Osteocyte (in vitro differentiated cells): ENCODE data around the gene ZBTB4. TPM values are rescaled to one million over a fixed set of nuclear protein-coding genes. Genes with fewer than 3 reads are reported as not detected.

ENCODE experiments used
- DNase-seq: peaks from one replicate; pipeline ENCODE4 v3.0.0; 2021; ENCODE audit warnings: mixed read lengths; ENCODE audit not compliant: unreplicated experiment; ENCODE audit errors: extremely low spot score
- H3K27ac Mint-ChIP-seq: one replicate; pipeline ENCODE4 v1.8.0; 2021; ENCODE audit warnings: mild to moderate bottlenecking, mixed read lengths; ENCODE audit not compliant: unreplicated experiment
- H3K27me3 Mint-ChIP-seq: one replicate; pipeline ENCODE4 v1.8.0; 2021; ENCODE audit warnings: mixed read lengths; ENCODE audit not compliant: unreplicated experiment
- H3K36me3 Mint-ChIP-seq: one replicate; pipeline ENCODE4 v1.8.0; 2021; ENCODE audit warnings: mixed read lengths; ENCODE audit not compliant: unreplicated experiment
- H3K4me1 Mint-ChIP-seq: one replicate; pipeline ENCODE4 v1.8.0; 2021; ENCODE audit warnings: mixed read lengths; ENCODE audit not compliant: unreplicated experiment
- H3K4me3 Mint-ChIP-seq: one replicate; pipeline ENCODE4 v1.8.0; 2021; ENCODE audit warnings: mild to moderate bottlenecking, moderate library complexity, mixed read lengths; ENCODE audit not compliant: unreplicated experiment
- H3K9me3 Mint-ChIP-seq: one replicate; pipeline ENCODE4 v1.8.0; 2021; ENCODE audit warnings: mixed read lengths; ENCODE audit not compliant: unreplicated experiment
- CTCF ChIP-seq: fragments of 200-600 bp; sonication (generic); IDR thresholded peaks from 2 replicates; pipeline ENCODE4 v1.5.0; 2021; ENCODE audit warnings: antibody characterized with exemption, mild to moderate bottlenecking, moderate library complexity
- total RNA-seq: library from RNA; stranded (reverse); gene quantifications from 2 replicates; pipeline ENCODE4 v1.2.1, GENCODE V29; 2021

ZBTB4 gene
- total RNA-seq, 1 donor from 2014 or later: 49.7 TPM

DNA sequence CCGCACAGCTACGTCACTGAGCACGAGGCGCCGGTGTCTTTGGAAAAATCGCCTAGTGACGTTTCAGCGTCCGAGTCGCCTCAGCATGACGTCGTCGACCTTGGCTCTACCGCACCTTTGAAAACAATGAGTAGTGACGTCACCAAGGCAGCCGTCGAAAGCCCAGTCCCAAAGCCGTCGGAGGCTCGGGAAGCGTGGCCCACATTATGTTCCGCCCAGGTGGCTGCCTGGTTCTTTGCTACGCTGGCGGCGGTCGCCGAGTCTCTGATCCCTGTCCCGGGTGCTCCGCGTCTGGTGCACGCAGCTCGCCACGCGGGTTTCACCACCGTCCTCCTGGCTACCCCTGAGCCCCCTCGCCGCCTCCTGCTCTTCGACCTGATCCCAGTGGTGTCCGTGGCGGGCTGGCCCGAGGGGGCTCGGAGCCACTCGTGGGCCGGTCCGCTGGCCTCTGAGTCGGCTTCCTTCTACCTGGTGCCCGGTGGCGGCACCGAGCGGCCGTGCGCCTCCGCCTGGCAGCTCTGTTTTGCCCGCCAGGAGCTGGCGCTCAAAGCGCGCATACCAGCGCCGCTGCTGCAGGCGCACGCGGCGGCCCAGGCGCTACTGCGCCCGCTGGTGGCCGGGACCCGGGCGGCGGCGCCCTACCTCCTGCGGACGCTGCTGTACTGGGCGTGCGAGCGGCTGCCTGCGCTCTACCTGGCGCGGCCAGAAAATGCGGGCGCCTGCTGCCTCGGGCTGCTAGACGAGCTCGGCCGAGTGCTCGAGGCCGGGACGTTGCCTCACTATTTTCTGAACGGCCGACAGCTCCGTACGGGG, 42.7 kb downstream of the ZBTB4 start:
- peak; percentile 92 for DNase-seq
- Mint-ChIP-seq H3K9me3 (no peaks in the 10 kb centered on the region), H3K27ac (peak overlapping the region; percentile 82), H3K4me1 (peaks cover 43% of the 10 kb centered on the region), H3K4me3 (peak overlapping the region; percentile 81), H3K36me3 (peaks cover 2% of the 10 kb centered on the region), H3K27me3 (peaks cover 28% of the 10 kb centered on the region)
- TF ChIP-seq CTCF: peak; percentile 91

GRCh38 chr17:7435676-7436555, 43.5 kb downstream of the ZBTB4 start:
- Mint-ChIP-seq H3K36me3 (peaks cover 2% of the 10 kb centered on the region), H3K27me3 (peaks cover 25% of the 10 kb centered on the region), H3K4me1 (peaks cover 43% of the 10 kb centered on the region), H3K27ac (peak overlapping the region; percentile 82), H3K9me3 (no peaks in the 10 kb centered on the region), H3K4me3 (peak overlapping the region; percentile 81)
- peak; percentile 24 for TF ChIP-seq CTCF
- no peak for DNase-seq

DNA sequence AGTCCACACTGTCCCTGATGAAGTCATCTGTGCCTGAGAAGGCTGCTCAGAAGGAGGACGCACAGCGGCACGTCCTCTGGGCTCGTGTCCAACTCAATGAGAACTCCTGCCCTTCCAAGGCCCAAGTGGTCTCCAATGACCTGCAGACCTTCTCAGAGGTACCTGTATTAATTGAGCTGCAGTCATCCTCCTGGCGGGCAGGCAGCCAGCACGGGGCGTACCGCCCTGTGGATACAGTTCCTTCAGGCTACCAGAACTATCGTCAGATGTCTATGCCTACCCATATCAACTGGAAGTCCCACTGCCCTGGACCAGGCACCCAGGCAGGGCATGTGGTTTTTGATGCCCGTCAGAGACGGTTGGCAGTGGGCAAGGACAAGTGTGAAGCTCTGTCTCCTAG, 47.1 kb downstream of the ZBTB4 start:
- H3K4me1 Mint-ChIP-seq: peaks cover 14% of the 10 kb centered on the region
- no peaks in the 10 kb centered on the region for H3K36me3 Mint-ChIP-seq
- no peak overlapping the region for H3K4me3 Mint-ChIP-seq
- no peaks in the 10 kb centered on the region for H3K9me3 Mint-ChIP-seq
- no peak for DNase-seq
- peaks cover 2% of the 10 kb centered on the region for H3K27me3 Mint-ChIP-seq
- TF ChIP-seq CTCF: no peak
- no peak overlapping the region for H3K27ac Mint-ChIP-seq

DNA sequence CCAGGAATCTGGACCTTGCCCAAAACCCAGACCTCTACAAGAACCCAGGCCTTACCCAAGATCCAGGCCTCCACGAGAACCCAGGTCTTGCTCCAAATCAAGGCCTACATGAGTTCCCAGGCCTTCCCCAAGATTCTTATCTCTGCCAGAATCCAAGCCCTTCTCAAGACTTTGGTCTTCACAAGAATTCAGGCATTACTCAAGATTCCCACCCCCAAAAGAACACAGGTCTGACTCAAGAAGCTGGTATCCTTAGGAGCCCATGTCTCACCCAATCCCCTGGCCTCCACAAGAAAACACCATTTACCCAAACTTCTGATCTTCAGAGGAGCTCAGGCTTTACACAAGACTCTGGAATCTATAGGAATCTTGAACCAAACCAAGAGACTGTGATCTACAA, 48.2 kb downstream of the ZBTB4 start:
- Mint-ChIP-seq H3K27ac (no peak overlapping the region), H3K4me1 (peaks cover 7% of the 10 kb centered on the region), H3K9me3 (no peaks in the 10 kb centered on the region), H3K4me3 (no peak overlapping the region), H3K36me3 (no peaks in the 10 kb centered on the region), H3K27me3 (no peaks in the 10 kb centered on the region)
- no peak for DNase-seq
- TF ChIP-seq CTCF: no peak

- H3K4me3 Mint-ChIP-seq: no peak overlapping the region
- no peak overlapping the region for H3K27ac Mint-ChIP-seq
- H3K4me1 Mint-ChIP-seq: no peaks in the 10 kb centered on the region
- no peaks in the 10 kb centered on the region for H3K9me3 Mint-ChIP-seq
- no peaks in the 10 kb centered on the region for H3K27me3 Mint-ChIP-seq
- DNase-seq: no peak
- TF ChIP-seq CTCF: no peak
- H3K36me3 Mint-ChIP-seq: no peaks in the 10 kb centered on the region
These were observed 49.7 kb downstream of the ZBTB4 start for GRCh38 chr17:7429722-7430121.
